T-cell (primary cell): ENCODE results near the gene APMAP. TPM values are rescaled to one million over a fixed set of nuclear protein-coding genes. Genes with fewer than 3 reads are reported as not detected.

Experiments used
- ATAC-seq, 4 experiments: fragments of 200-7000 bp in 3 of 4; fragments of 150-1000 bp in 1 of 4; cut with Tn5 transposase; replicated peaks in 1 of 4; 1 replicate in 3 of 4; 2 replicates in 1 of 4; pipeline ENCODE4 v1.10.0; 2021; ENCODE audit warnings: moderate library complexity in 3 of 4, mild to moderate bottlenecking in 2 of 4, moderate number of reproducible peaks in 1 of 4
- CTCF ChIA-PET, 2 donors: fragments of 300-600 bp; sonication (Branson Sonifier 250); formaldehyde crosslinking; loops; one replicate each; lab custom pipeline; 2022; ENCODE audit warnings: antibody characterized with exemption in 2 of 2; lab: Charles Lee
- POLR2A ChIA-PET, 2 donors: fragments of 300-600 bp; sonication (Branson Sonifier 250); formaldehyde crosslinking; loops; one replicate each; lab custom pipeline; 2022; ENCODE audit warnings: antibody characterized with exemption in 2 of 2; lab: Charles Lee
- DNase-seq, 35 experiments: peaks; one replicate each; pipeline versions ENCODE4 v3.0.0 to v3.0.0-alpha.2; 2013 to 2023
- H3K27ac ChIP-seq: one replicate; pipeline ENCODE4 v1.5.1; 2013; ENCODE audit warnings: low read length
- H3K27me3 ChIP-seq, 2 experiments: replicated peaks in 1 of 2; 1 replicate in 1 of 2; 2 replicates in 1 of 2; pipeline versions ENCODE4 v1.6.1 to v1.7.0; 2013; ENCODE audit warnings: low read length in 1 of 2, mixed read lengths in 1 of 2; ENCODE audit not compliant: control insufficient read depth in 2 of 2, insufficient read depth in 2 of 2; ENCODE audit errors: extremely low read depth in 1 of 2
- H3K36me3 ChIP-seq, 2 donors: 1 replicate in 1 of 2; 2 replicates in 1 of 2; pipeline versions ENCODE4 v1.6.1 to v1.7.0; 2013; ENCODE audit warnings: low read length in 1 of 2; ENCODE audit not compliant: control insufficient read depth in 2 of 2, insufficient read depth in 1 of 2; ENCODE audit errors: extremely low read depth in 1 of 2
- H3K4me1 ChIP-seq, 2 experiments: 1 replicate in 1 of 2; 2 replicates in 1 of 2; pipeline versions ENCODE4 v1.6.1 to v1.7.0; 2013; ENCODE audit warnings: low read length in 2 of 2, mixed read lengths in 1 of 2; ENCODE audit not compliant: insufficient read depth in 2 of 2, control insufficient read depth in 1 of 2; ENCODE audit errors: extremely low read depth in 1 of 2
- H3K4me3 ChIP-seq, 2 donors: 1 replicate in 1 of 2; 2 replicates in 1 of 2; pipeline versions ENCODE4 v1.5.1 to v1.7.0; 2013; ENCODE audit warnings: mild to moderate bottlenecking in 2 of 2, low read length in 1 of 2, moderate library complexity in 1 of 2; ENCODE audit not compliant: control insufficient read depth in 1 of 2; ENCODE audit errors: extremely low read depth in 1 of 2
- H3K9me3 ChIP-seq: 2 replicates; pipeline ENCODE4 v1.7.0; 2013
- H3K27ac Mint-ChIP-seq, 2 donors: one replicate each; pipeline ENCODE4 v1.8.0; 2020 to 2021; ENCODE audit warnings: mild to moderate bottlenecking in 2 of 2, mixed read lengths in 2 of 2
- H3K27me3 Mint-ChIP-seq, 2 donors: one replicate each; pipeline ENCODE4 v1.8.0; 2021 to 2022; ENCODE audit warnings: mixed read lengths in 2 of 2
- H3K36me3 Mint-ChIP-seq: one replicate; pipeline ENCODE4 v1.8.0; 2021; ENCODE audit warnings: mixed read lengths
- H3K4me1 Mint-ChIP-seq, 3 donors: one replicate each; pipeline ENCODE4 v1.8.0; 2020 to 2022; ENCODE audit warnings: mixed read lengths in 3 of 3, mild to moderate bottlenecking in 1 of 3
- H3K4me3 Mint-ChIP-seq, 3 donors: one replicate each; pipeline ENCODE4 v1.8.0; 2020 to 2022; ENCODE audit warnings: mild to moderate bottlenecking in 3 of 3, mixed read lengths in 3 of 3, moderate library complexity in 3 of 3
- H3K9me3 Mint-ChIP-seq, 3 donors: one replicate each; pipeline ENCODE4 v1.8.0; 2020 to 2022; ENCODE audit warnings: mixed read lengths in 3 of 3
- WGBS: methylation state at CpG from one replicate; pipeline ENCODE4 v1.1.5; 2013; ENCODE audit warnings: missing lambda C conversion rate; ENCODE audit not compliant: insufficient coverage; 5-methylcytosine and 5-hydroxymethylcytosine counted together
- total RNA-seq, 35 experiments: library from RNA in 6 of 35; stranded (reverse) in 6 of 35; fragments of 120-200 nt in 1 of 35; gene quantifications; one replicate each; pipeline versions ENCODE4 v1.2.1 to v1.2.4 and lab custom pipeline; 2013 to 2026

APMAP gene
- total RNA-seq, 5 donors from 2014 or later (not counting 1 experiment from before 2014, with no cell fraction given) = 32.2 to 53.0 (median 49.8) TPM

- Mint-ChIP-seq H3K27ac (peak overlapping the region in 1 of 2 donors; percentile 17), H3K4me3 (no peak overlapping the region), H3K4me1 (peaks cover 73 to 90% (median 88%) of the 10 kb centered on the region in 3 donors), H3K27me3 (no peaks in the 10 kb centered on the region), H3K9me3 (no peaks in the 10 kb centered on the region), H3K36me3 (peaks cover 38% of the 10 kb centered on the region)
- DNase-seq = no peak
- 100% methylated on average over 1 of the region's 2 CpGs for WGBS
- ChIA-PET POLR2A (interaction anchor here in 1 of 2 donors (1.8 kb wide), 1 partner anchor 33 kb away, joined by 3 read pairs; no protein-coding TSS in a partner anchor), CTCF (no interaction called here)
- H3K36me3 ChIP-seq = peaks cover 0 to 19% of the 10 kb centered on the region in 2 donors
- no peak overlapping the region for H3K27ac ChIP-seq
- no peaks in the 10 kb centered on the region for H3K9me3 ChIP-seq
- peaks cover 5 to 60% of the 10 kb centered on the region in 2 experiments for H3K4me1 ChIP-seq
- no peak for ATAC-seq
- H3K27me3 ChIP-seq = no peaks in the 10 kb centered on the region
- no peak overlapping the region for H3K4me3 ChIP-seq
These were observed 5.3 kb downstream of the APMAP start for GRCh38 chr20:24987244-24987643.

- no peak overlapping the region for H3K27ac Mint-ChIP-seq
- no peak for DNase-seq
These were observed 6.0 kb downstream of the APMAP start for GRCh38 chr20:24986436-24987015.

DNA sequence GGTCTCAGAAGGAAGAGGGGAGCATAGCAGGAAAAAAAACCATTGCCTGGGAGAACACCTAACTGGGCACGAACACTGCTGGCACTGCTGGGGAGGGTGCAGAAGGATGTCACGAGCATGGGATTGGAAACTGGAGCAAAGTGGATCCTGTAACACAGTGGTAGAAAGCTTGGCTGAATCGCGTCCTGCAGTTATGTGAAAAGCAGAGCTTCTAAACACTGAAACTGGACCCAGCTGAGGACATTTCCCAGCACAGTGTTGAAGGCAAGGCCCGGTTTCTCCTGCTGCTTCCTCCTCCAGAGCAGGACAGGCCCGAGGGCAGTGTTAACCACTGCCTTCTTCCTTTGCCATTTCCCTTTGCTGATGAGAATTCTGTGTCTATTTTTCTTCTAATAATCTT is 6.7 kb downstream of the APMAP start:
- POLR2A ChIA-PET = interaction anchor here in 1 of 2 donors (1.8 kb wide), 1 partner anchor 32 kb away, joined by 3 read pairs; no protein-coding TSS in a partner anchor
- WGBS = 77% methylated on average over 5 of the region's 6 CpGs
- no peaks in the 10 kb centered on the region for H3K27me3 ChIP-seq
- ATAC-seq = no peak
- no peaks in the 10 kb centered on the region for H3K9me3 Mint-ChIP-seq
- H3K36me3 ChIP-seq = peaks cover 4 to 32% of the 10 kb centered on the region in 2 donors
- no peaks in the 10 kb centered on the region for H3K9me3 ChIP-seq
- no peaks in the 10 kb centered on the region for H3K27me3 Mint-ChIP-seq
- H3K4me1 ChIP-seq = peaks cover 0 to 61% of the 10 kb centered on the region in 2 experiments
- no peak overlapping the region for H3K27ac Mint-ChIP-seq
- no peak overlapping the region for H3K27ac ChIP-seq
- H3K4me3 ChIP-seq = no peak overlapping the region
- CTCF ChIA-PET = no interaction called here
- H3K4me3 Mint-ChIP-seq = no peak overlapping the region
- H3K4me1 Mint-ChIP-seq = peaks cover 66 to 88% (median 87%) of the 10 kb centered on the region in 3 donors
- peaks cover 50% of the 10 kb centered on the region for H3K36me3 Mint-ChIP-seq
- DNase-seq = no peak

More at GRCh38 chr20:24986436-24987015, 6.0 kb downstream of the APMAP start:
- no peak for ATAC-seq
- no peaks in the 10 kb centered on the region for H3K27me3 ChIP-seq
- peaks cover 43% of the 10 kb centered on the region for H3K36me3 Mint-ChIP-seq
- H3K9me3 ChIP-seq = no peaks in the 10 kb centered on the region
- ChIA-PET CTCF (no interaction called here), POLR2A (interaction anchor here in 1 of 2 donors (1.8 kb wide), 1 partner anchor 32 kb away, joined by 3 read pairs; no protein-coding TSS in a partner anchor)
- H3K9me3 Mint-ChIP-seq = no peaks in the 10 kb centered on the region
- H3K36me3 ChIP-seq = peaks cover 0 to 25% of the 10 kb centered on the region in 2 donors
- 100% methylated on average over 1 of the region's 7 CpGs for WGBS
- peaks cover 73 to 88% (median 88%) of the 10 kb centered on the region in 3 donors for H3K4me1 Mint-ChIP-seq
- H3K4me3 Mint-ChIP-seq = no peak overlapping the region
- H3K27me3 Mint-ChIP-seq = no peaks in the 10 kb centered on the region
- no peak overlapping the region for H3K4me3 ChIP-seq
- no peak overlapping the region for H3K27ac ChIP-seq
- peaks cover 3 to 62% of the 10 kb centered on the region in 2 experiments for H3K4me1 ChIP-seq

DNA sequence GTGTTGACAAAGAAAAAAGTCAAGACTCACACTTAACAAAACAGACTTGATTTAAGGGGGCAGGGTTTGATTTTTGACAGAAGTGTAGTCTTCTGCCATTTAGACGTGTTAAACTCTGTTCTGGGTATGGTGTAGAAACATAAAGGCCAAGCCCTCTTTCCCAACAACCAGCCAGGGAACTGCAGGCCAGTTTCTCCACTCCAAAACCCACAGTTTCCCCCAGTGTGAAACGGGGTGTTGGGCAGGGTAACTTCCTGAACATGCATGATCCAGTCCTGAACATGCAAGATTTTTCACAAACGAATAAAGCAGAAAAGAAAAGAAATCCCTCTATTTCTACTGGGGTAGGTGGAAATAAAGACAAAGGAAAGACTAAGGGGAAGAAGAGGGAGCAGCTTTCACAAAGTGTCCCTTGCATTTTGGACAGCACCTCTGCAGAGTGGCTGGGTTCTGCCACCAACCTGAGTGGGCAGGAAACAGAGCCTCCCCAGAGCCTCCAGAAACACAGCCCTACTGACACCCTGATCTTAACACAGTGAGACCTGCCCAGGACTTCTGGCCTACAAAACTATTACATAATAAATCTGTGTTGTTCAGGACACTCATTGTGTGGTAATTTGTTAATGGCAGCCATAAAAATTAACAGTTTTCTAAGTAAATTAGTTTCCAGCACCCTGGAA is 7.5 kb downstream of the APMAP start:
- Histone ChIP-seq H3K4me1 (peaks cover 0 to 68% of the 10 kb centered on the region in 2 experiments), H3K27ac (no peak overlapping the region), H3K36me3 (peaks cover 8 to 39% of the 10 kb centered on the region in 2 donors), H3K9me3 (no peaks in the 10 kb centered on the region), H3K27me3 (no peaks in the 10 kb centered on the region), H3K4me3 (no peak overlapping the region)
- Mint-ChIP-seq H3K4me3 (peak overlapping the region in 1 of 3 donors; percentile 35), H3K36me3 (peaks cover 57% of the 10 kb centered on the region), H3K27me3 (no peaks in the 10 kb centered on the region), H3K4me1 (peaks cover 61 to 84% (median 80%) of the 10 kb centered on the region in 3 donors), H3K9me3 (no peaks in the 10 kb centered on the region), H3K27ac (no peak overlapping the region)
- CTCF ChIA-PET = no interaction called here
- DNase-seq = peak in 1 of 35 experiments; percentile 18
- POLR2A ChIA-PET = interaction anchor here in 1 of 2 donors (1.8 kb wide), 1 partner anchor 31 kb away, joined by 3 read pairs; no protein-coding TSS in a partner anchor
- no CpG with 5 or more reads among the region's 3 CpGs for WGBS
- peak in 1 of 4 experiments; percentile 52 for ATAC-seq

- H3K4me1 Mint-ChIP-seq = peaks cover 63 to 83% (median 76%) of the 10 kb centered on the region in 3 donors
- H3K36me3 Mint-ChIP-seq = peaks cover 67% of the 10 kb centered on the region
- Histone ChIP-seq H3K36me3 (peaks cover 8 to 45% of the 10 kb centered on the region in 2 donors), H3K4me1 (peaks cover 0 to 75% of the 10 kb centered on the region in 2 experiments), H3K9me3 (no peaks in the 10 kb centered on the region), H3K27ac (no peak overlapping the region), H3K4me3 (no peak overlapping the region), H3K27me3 (no peaks in the 10 kb centered on the region)
- ATAC-seq (no peak), DNase-seq (no peak)
- no peak overlapping the region for H3K27ac Mint-ChIP-seq
- WGBS = 99% methylated on average over 6 of the region's 8 CpGs
- CTCF ChIA-PET = interaction anchor here in 1 of 2 donors (0.6 to 0.7 kb wide), 2 partner anchors 12 to 53 kb away, joined by 3 to 8 read pairs; no protein-coding TSS in a partner anchor
- no peaks in the 10 kb centered on the region for H3K27me3 Mint-ChIP-seq
- no peak overlapping the region for H3K4me3 Mint-ChIP-seq
- POLR2A ChIA-PET = interaction anchor here in 1 of 2 donors (1.4 kb wide), 1 partner anchor 23 kb away, joined by 7 read pairs; no protein-coding TSS in a partner anchor
- H3K9me3 Mint-ChIP-seq = no peaks in the 10 kb centered on the region
These were observed 8.7 kb downstream of the APMAP start for GRCh38 chr20:24983896-24984295.

- ATAC-seq = no peak
- H3K36me3 Mint-ChIP-seq = peaks cover 76% of the 10 kb centered on the region
- H3K27ac ChIP-seq = no peak overlapping the region
- ChIA-PET POLR2A (no interaction called here), CTCF (no interaction called here)
- no peaks in the 10 kb centered on the region for H3K27me3 Mint-ChIP-seq
- H3K4me1 ChIP-seq = peaks cover 0 to 59% of the 10 kb centered on the region in 2 experiments
- H3K9me3 Mint-ChIP-seq = peaks cover 0 to 3% (median under 1%) of the 10 kb centered on the region in 3 donors
- H3K9me3 ChIP-seq = no peaks in the 10 kb centered on the region
- no peak for DNase-seq
- peaks cover 48 to 66% (median 61%) of the 10 kb centered on the region in 3 donors for H3K4me1 Mint-ChIP-seq
- WGBS = 41% methylated on average over 3 of the region's 3 CpGs
- H3K27me3 ChIP-seq = no peaks in the 10 kb centered on the region
- no peak overlapping the region for H3K4me3 ChIP-seq
- peaks cover 8 to 66% of the 10 kb centered on the region in 2 donors for H3K36me3 ChIP-seq
- peak overlapping the region in 1 of 3 donors; percentile 4 for H3K4me3 Mint-ChIP-seq
- H3K27ac Mint-ChIP-seq = peak overlapping the region in 1 of 2 donors; percentile 23
These were observed 10.8 kb downstream of the APMAP start for GRCh38 chr20:24981790-24982189.
